GM12892 (cell line): Measurements from ENCODE around the gene MTMR2. TPM values are rescaled to one million over a fixed set of nuclear protein-coding genes. Genes with fewer than 3 reads are reported as not detected.

Experiments used
- DNase-seq: peaks from one replicate; pipeline ENCODE4 v3.0.0; 2011; ENCODE audit not compliant: insufficient read length
- FAIRE-seq: peaks from 2 replicates; lab custom pipeline; 2011; peaks lifted over from hg19 to GRCh38; lab: Jason Lieb, UNC
- POLR2A ChIP-seq: IDR thresholded peaks from 2 replicates; pipeline ENCODE4 v1.6.1; 2011; ENCODE audit warnings: low read depth, low read length, control low read depth
- POLR2AphosphoS5 ChIP-seq: IDR thresholded peaks from 2 replicates; pipeline ENCODE4 v1.6.1; 2011; ENCODE audit warnings: low read depth, low read length, control low read depth
- TAF1 ChIP-seq: IDR thresholded peaks from 2 replicates; pipeline ENCODE4 v1.6.1; 2011; ENCODE audit warnings: low read depth, mild to moderate bottlenecking, control low read depth, low read length, borderline replicate concordance
- polyA plus RNA-seq: library from polyadenylated mRNA; unstranded; fragments of >200 nt; gene quantifications from one replicate; pipeline ENCODE4 v1.2.1, GENCODE V29; 2012; ENCODE audit warnings: missing spikeins, inconsistent platforms; ENCODE audit not compliant: missing spikeins

Gene MTMR2
- polyA plus RNA-seq, result 19.3 TPM

DNA sequence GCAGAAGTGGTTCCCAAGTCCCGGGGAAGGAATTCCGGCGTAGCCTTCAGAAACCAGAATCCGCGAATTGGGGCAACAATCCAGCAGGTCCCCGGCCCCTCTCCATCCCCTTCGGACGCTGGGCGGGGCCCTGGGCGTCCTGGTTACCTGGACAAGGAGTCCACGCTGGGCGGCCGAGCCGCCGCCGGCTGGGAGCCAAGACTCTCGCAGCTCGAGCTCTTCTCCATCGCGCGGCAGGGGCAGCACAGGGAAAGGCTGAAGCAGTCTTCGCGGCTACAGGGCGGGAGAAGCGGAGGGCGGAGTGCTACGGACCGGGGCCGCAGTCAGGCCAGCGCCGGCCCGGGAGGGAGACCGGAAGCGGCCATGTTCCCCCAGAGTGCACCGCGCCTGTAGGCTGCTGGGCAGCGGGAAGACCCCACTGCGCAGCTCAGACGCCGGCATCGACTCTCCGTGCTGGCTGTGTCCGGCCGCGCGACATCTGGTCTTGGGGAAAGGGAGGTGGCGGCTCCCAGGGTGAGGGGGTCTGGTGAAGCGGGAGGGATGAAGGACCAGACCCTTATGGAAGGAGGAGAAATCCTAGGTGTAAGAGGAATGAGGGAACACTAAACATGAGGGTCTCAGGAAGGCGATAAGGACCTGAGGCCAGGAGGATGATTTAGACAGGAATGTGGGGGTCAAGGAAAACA, at the start of gene MTMR2:
Gene MTMR2 (minus strand): TSS at position 380 of the 686 bp plus-strand sequence. CDS start 153 bp downstream, at position 227.
- TF ChIP-seq POLR2A, result peak; percentile 98
- peak; percentile 95 for TF ChIP-seq POLR2AphosphoS5
- TF ChIP-seq TAF1, result peak; percentile 90
- DNase-seq (peak; percentile 58), FAIRE-seq (peak; percentile 98)

DNA sequence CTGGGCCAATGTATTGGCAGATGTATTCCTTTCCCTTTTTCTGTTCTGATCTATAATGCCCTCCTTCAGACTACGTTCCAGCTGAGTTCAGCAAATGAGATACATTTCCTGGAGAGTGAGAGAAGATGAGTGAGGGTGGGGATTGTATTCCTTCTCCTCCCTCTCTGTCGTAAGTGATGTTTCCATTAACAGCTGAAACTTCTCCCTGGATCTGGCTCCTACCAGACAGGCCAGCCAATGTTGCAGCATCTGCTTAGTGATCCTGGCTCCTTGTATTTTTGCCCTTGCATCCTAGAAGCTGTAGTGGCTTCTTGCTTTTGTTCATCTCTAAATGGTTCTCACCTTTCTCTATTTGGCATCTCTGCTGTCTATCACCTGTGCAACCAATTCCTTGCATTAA, 48.2 kb upstream of the MTMR2 start:
- DNase-seq (no peak), FAIRE-seq (no peak)
- TF ChIP-seq POLR2A (no peak), TAF1 (no peak), POLR2AphosphoS5 (no peak)

DNA sequence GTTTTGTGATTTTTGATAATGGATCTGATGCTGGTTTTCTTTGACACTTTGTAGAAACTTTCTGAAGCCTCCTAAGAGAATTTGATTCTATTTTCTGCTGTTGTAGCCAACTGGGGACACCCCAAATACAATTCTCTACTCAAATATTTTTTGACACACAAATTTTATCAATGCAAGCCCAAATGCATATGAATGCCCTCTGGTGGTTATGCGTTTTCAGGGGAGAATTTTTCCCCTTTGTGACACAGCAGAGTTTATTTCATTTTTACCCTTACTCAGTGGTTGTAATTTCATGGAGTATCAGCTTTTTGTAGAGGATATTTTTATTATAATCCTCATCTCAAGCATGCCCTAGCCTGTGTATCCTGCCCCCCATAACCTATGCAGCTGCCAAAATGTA, 44.7 kb upstream of the MTMR2 start:
- no peak for DNase-seq
- no peak for FAIRE-seq

DNA sequence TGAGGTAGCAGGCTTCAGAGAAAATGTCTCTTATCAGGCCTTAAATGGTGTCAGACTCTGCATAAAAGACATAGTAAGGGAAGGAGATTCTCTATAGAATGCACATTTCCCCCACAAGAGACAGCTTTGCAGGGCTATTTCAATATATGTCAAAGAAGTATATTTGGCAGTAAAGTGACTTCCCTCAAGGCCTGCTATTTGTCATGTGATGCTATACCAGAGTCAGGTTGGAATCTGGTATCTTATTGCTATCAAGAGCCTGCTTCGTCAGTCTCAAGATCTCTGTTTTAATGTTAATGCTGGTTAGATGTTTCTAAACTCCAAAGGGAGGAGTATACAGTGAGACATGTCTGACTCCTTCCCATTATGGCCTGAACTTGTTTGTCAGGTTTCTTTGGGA, 40.4 kb upstream of the MTMR2 start:
- no peak for FAIRE-seq
- no peak for TF ChIP-seq POLR2AphosphoS5
- no peak for DNase-seq

More for the DNA sequence above, 44.7 kb upstream of the MTMR2 start:
- no peak for TF ChIP-seq TAF1
- no peak for TF ChIP-seq POLR2AphosphoS5
- no peak for TF ChIP-seq POLR2A

DNA sequence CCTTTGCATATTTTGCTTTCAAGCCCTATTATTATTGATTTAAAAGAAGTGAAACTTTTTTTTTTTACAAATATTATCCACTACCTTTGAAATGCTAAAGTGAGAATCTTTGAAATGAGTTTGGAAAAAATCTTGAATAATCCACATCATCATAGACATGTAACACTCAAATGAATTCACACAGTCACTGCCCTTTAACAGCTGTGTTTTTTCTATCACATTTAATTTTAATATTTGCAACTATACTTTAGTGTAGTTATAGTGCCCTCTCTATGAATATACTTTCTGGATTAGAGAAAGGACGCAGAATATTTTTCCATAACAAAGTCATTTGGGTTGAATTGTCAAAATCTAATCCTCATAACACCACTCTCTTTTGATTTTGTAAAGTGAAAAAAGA, 37.9 kb upstream of the MTMR2 start:
- FAIRE-seq, result no peak
- no peak for DNase-seq
- no peak for TF ChIP-seq POLR2A
- no peak for TF ChIP-seq POLR2AphosphoS5
- no peak for TF ChIP-seq TAF1

DNA sequence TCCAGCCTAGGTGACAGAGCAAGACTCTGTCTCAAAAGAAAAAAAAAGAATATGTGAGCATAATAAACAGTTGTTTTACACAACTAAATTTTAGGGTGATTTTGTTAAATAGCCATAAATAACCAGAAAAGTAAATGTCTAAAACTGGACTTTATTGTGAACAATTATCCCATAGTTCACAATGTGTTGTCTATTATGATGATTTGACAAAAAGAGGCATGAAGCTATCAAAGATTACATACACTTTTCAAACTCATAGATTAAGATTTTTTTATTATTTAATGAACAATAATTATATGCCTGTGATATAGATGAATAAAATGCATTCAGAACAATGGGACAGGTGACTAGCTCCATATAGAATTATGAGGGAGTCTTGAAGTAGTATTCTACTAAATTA, 27.0 kb upstream of the MTMR2 start:
- DNase-seq, result no peak
- no peak for TF ChIP-seq POLR2A
- TF ChIP-seq POLR2AphosphoS5, result no peak
- no peak for TF ChIP-seq TAF1
- no peak for FAIRE-seq

DNA sequence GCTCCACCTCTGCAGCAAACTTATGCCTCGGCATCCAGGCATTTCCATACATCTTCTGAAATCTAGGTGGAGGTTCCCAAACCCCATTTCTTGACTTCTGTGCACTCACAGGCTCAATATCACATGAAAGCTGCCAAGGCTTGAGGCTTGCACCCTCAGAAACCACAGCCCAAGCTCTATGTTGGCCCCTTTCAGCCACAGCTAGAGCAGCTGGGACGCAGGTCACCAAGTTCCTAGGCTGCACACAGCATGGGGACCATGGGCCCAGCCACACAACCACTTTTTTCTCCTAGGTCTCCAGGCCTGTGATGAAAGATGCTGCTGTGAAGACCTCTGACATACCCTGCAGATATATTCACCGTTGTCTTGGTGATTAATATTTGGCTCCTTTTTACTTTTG, 24.7 kb upstream of the MTMR2 start:
- DNase-seq (no peak), FAIRE-seq (no peak)
- TF ChIP-seq TAF1 (no peak), POLR2A (no peak), POLR2AphosphoS5 (no peak)

DNA sequence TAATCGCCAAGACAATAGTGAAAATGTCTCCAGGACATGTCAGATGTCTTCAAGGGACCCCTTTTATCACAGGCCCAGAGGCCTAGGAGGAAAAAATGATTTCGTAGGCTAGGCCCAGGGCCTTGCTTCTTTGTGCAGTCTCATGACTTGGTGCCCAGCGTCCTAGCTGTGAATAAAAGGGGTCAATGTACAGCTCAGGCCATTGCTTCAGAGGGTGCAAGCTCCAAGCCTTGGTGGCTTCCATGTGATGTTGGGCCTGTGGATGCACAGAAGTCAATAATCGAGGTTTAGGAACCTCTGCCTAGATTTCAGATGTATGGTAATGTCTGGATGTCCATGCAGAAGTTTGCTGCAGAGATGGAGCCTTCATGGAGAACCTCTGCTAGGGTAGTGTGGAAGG, 20.7 kb upstream of the MTMR2 start:
- DNase-seq, result no peak
- FAIRE-seq, result no peak
- no peak for TF ChIP-seq POLR2AphosphoS5
- no peak for TF ChIP-seq POLR2A
- TF ChIP-seq TAF1, result no peak

DNA sequence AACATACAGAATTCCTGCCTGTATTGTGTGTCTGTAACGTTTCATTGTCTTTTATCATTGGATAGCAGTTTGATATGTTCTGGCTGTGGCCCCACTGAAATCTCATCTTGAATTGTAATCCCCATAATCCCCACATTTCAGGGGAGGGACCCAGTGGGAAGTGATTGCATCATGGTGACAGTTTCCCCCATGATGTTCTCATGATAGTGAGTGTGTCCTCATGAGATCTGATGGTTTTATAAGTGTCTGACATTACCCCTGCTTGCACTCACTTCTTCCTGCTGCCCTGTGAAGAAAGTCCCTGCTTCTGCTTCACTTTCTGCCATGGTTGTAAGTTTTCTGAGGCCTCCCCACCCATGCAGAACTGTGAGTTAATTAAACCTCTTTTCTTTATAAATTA, 19.6 kb upstream of the MTMR2 start:
- FAIRE-seq (no peak), DNase-seq (no peak)
- no peak for TF ChIP-seq TAF1
- no peak for TF ChIP-seq POLR2A
- TF ChIP-seq POLR2AphosphoS5, result no peak

DNA sequence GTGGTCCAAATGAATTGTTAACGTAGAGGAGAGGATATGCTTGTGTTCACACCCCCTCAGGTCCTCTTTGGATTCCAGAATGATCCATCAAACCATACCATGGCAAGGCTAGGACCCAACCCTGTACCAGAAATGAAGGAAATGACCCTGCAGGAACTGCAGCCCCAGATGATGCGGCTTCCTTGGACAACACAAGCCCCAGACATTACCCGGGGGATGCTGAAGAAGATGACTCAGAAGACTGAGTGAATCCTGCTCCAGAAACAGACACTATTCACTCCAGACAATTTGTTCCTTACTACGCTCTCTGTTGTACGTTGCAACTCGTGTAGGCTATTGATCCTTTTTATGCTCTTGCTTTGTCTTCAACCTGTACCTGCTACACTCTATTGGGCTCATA, 15.2 kb upstream of the MTMR2 start:
- TF ChIP-seq POLR2A (no peak), TAF1 (no peak), POLR2AphosphoS5 (no peak)
- DNase-seq, result no peak
- no peak for FAIRE-seq

DNA sequence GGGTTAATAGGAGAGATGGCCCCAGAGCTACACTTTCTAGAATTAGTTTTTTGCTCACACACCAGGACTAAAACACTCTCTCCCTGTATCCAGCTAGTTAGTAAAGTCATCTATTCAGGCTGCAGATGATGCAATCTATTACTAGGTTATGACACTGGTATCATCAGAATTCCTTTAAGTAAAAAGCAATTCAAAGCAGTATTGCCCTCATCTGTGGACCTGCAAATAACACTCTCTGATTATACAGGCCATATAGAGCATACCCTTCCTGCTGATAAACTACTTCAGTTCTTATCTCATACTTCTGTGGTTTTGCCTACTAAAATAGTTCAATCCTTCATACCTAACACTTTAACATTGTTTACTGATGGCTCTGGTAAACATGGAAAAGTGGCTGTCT, 13.5 kb upstream of the MTMR2 start:
- DNase-seq, result no peak
- no peak for TF ChIP-seq POLR2AphosphoS5
- TF ChIP-seq TAF1, result no peak
- TF ChIP-seq POLR2A, result no peak
- no peak for FAIRE-seq

DNA sequence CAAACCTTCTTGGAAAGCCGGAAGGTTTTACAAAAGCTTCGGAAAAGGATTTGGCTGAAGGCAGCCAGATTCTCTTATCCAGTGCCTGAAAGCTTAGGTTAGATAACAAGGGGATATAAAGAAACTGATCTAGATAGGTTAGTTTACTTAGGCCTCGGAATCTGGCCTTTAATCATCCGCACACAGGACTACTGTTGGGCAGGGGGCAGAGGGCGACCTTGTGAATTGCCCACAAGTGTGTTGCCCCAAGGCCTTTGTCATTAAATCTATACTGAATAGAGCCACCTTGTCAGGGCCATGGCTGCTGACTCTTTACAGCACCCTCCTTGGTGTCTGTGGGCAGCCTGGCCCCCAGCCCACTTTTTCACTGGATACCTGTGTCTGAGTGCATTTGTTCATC, 9.7 kb upstream of the MTMR2 start:
- TF ChIP-seq TAF1, result no peak
- DNase-seq (no peak), FAIRE-seq (no peak)
